Measurements from ENCODE around the gene LAD1. TPM values are rescaled to one million over a fixed set of nuclear protein-coding genes. Genes with fewer than 3 reads are reported as not detected.
A peak's percentile ranks its signal among the peaks of the same experiment; 100 is the strongest.

Gene LAD1
- total and polyA plus RNA-seq, 9 of the 15 experiments (the other 6 are each of a cell fraction or from before 2014, with no cell fraction given): 0.31 TPM; not detected in 8

- H3K36me3 ChIP-seq (ENCODE audit: control insufficient read depth, insufficient read depth, low read length): no peaks in the 10 kb centered on the region
- FAIRE-seq (no peak), ATAC-seq (no peak; the same call in 2 of the 3 replicates), DNase-seq (ENCODE audit: extremely low read depth in 1 of 4, low spot score in 3 of 4) (no peak)
- H2AFZ ChIP-seq (ENCODE audit: low read depth, low read length): no peak overlapping the region
- no peak overlapping the region for H3K27ac ChIP-seq (ENCODE audit: extremely low read depth, low read depth, low read length)
- 1% methylated on average over 10 of the region's 10 CpGs for WGBS (ENCODE audit: insufficient coverage, low coverage, missing lambda C conversion rate)
- no peaks in the 10 kb centered on the region for H3K79me2 ChIP-seq (ENCODE audit: control insufficient read depth, insufficient read depth, low read length)
- no peaks in the 10 kb centered on the region for H3K4me1 ChIP-seq (replicated peaks in 1 of 2; ENCODE audit: control insufficient read depth in 2 of 2, insufficient read depth in 2 of 2, low read length in 2 of 2)
- in situ Hi-C loops (cut with MboI) (no loop called here), intact Hi-C loops (cut with micrococcal nuclease) (no loop called here)
- H4K20me1 ChIP-seq (replicated peaks; ENCODE audit: control insufficient read depth, insufficient read depth, low read length): no peaks in the 10 kb centered on the region; the same call in 1 of the 2 replicates
- no peak overlapping the region for H3K9ac ChIP-seq (ENCODE audit: insufficient read depth in 1 of 2, low read depth in 2 of 2, low read length in 2 of 2)
- no peak overlapping the region for H3K4me3 ChIP-seq
- TF ChIP-seq GABPA (tag; conservative IDR thresholded peaks at IDR 0.05; ENCODE audit: low read depth) (no peak), NRF1 (conservative IDR thresholded peaks at IDR 0.05 in 1 of 2, IDR thresholded peaks at IDR 0.05 in 1 of 2) (peak in 1 of 2 experiments; percentile 15; a peak in 1 of 4 replicates), RAD51 (IDR thresholded peaks at IDR 0.05; ENCODE audit: borderline replicate concordance, low read depth) (peak; percentile 31; the same call in 1 of the 2 replicates)
- TF ChIP-seq, protein P1, sequence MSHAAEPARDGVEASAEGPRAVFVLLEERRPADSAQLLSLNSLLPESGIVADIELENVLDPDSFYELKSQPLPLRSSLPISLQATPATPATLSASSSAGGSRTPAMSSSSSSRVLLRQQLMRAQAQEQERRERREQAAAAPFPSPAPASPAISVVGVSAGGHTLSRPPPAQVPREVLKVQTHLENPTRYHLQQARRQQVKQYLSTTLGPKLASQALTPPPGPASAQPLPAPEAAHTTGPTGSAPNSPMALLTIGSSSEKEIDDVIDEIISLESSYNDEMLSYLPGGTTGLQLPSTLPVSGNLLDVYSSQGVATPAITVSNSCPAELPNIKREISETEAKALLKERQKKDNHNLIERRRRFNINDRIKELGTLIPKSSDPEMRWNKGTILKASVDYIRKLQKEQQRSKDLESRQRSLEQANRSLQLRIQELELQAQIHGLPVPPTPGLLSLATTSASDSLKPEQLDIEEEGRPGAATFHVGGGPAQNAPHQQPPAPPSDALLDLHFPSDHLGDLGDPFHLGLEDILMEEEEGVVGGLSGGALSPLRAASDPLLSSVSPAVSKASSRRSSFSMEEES (CRISPR knock-in tag; IDR thresholded peaks at IDR 0.05): 0 out of 2 replicates have a peak, but pooled peaks have one; percentile 32
- TF ChIP-seq, protein P2, sequence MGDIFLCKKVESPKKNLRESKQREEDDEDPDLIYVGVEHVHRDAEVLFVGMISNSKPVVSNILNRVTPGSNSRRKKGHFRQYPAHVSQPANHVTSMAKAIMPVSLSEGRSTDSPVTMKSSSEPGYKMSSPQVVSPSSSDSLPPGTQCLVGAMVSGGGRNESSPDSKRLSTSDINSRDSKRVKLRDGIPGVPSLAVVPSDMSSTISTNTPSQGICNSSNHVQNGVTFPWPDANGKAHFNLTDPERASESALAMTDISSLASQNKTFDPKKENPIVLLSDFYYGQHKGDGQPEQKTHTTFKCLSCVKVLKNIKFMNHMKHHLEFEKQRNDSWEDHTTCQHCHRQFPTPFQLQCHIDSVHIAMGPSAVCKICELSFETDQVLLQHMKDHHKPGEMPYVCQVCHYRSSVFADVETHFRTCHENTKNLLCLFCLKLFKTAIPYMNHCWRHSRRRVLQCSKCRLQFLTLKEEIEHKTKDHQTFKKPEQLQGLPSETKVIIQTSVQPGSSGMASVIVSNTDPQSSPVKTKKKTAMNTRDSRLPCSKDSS (IDR thresholded peaks at IDR 0.05; ENCODE audit: low read depth, partially characterized antibody): no peak
- TF ChIP-seq, protein P3, sequence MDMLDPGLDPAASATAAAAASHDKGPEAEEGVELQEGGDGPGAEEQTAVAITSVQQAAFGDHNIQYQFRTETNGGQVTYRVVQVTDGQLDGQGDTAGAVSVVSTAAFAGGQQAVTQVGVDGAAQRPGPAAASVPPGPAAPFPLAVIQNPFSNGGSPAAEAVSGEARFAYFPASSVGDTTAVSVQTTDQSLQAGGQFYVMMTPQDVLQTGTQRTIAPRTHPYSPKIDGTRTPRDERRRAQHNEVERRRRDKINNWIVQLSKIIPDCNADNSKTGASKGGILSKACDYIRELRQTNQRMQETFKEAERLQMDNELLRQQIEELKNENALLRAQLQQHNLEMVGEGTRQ (CRISPR knock-in tag; IDR thresholded peaks at IDR 0.05): peak; percentile 51; the same call in 1 of the 2 replicates
- TF ChIP-seq, protein P4, sequence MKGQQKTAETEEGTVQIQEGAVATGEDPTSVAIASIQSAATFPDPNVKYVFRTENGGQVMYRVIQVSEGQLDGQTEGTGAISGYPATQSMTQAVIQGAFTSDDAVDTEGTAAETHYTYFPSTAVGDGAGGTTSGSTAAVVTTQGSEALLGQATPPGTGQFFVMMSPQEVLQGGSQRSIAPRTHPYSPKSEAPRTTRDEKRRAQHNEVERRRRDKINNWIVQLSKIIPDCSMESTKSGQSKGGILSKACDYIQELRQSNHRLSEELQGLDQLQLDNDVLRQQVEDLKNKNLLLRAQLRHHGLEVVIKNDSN (CRISPR knock-in tag; IDR thresholded peaks at IDR 0.05): peak; percentile 52; the same call in 1 of the 2 replicates
- H3K4me2 ChIP-seq (ENCODE audit: insufficient read depth, low read length): no peak overlapping the region
- no peaks in the 10 kb centered on the region for H3K9me3 ChIP-seq (replicated peaks; ENCODE audit: control insufficient read depth, insufficient read depth, low read depth, low read length)
- H3K27me3 ChIP-seq (ENCODE audit: control insufficient read depth in 2 of 2, insufficient read depth in 2 of 2, low read length in 2 of 2): peaks cover 20 to 62% of the 10 kb centered on the region in 2 experiments
- no peaks in the 10 kb centered on the region for H3K9me1 ChIP-seq (ENCODE audit: control insufficient read depth, insufficient read depth, low read length)
- ChIA-PET CTCF (ENCODE audit: low intra/inter-chr PET ratio) (no interaction called here), POLR2A (no interaction called here)
- no TSS peak for BruUV-seq (replicated peaks)
Observed at GRCh38 chr1:201335174-201335870, 63.8 kb downstream of the LAD1 start.

Measured in K562 (cell line).